Measurements from ENCODE around the gene FOXA3.

GRCh38 chr19:45884682-45885555, 20.8 kb downstream of the FOXA3 start:
- no peak for TF ChIP-seq POLR2AphosphoS5 (IDR thresholded peaks at IDR 0.05; ENCODE audit: insufficient read depth, low read depth, low read length)
- TF ChIP-seq EZH2 (IDR thresholded peaks at IDR 0.05; ENCODE audit: borderline replicate concordance, low read depth, low read length, severe bottlenecking), result no peak
- no peak for TF ChIP-seq CTCF (IDR thresholded peaks at IDR 0.05; ENCODE audit: extremely low read depth in 1 of 2, insufficient read depth in 1 of 2, low read depth in 1 of 2, low read length in 2 of 2)
- TF ChIP-seq GATA2 (IDR thresholded peaks at IDR 0.05; ENCODE audit: insufficient read depth, insufficient read length, low read depth, low read length), result no peak
- no peak for TF ChIP-seq MAX (IDR thresholded peaks at IDR 0.05; ENCODE audit: insufficient read depth, insufficient read length)
- TF ChIP-seq POLR2A (IDR thresholded peaks at IDR 0.05; ENCODE audit: low read depth, low read length), result no peak
